ENCODE measurements around the gene RIPPLY3. TPM values are rescaled to one million over a fixed set of nuclear protein-coding genes. Genes with fewer than 3 reads are reported as not detected.
"Not testable (repeated sequence)": the region's sequence is repeated elsewhere in the genome, so short reads cannot be mapped to it uniquely, and the experiment has no call there.

RIPPLY3 gene
- total RNA-seq, 1 experiment from 2014 or later = not detected

- no peak for DNase-seq (ENCODE audit: low read depth)
Observed at GRCh38 chr21:37017951-37018679, 11.6 kb downstream of the RIPPLY3 start.

- no peak for DNase-seq (ENCODE audit: low read depth)
Observed at GRCh38 chr21:37026499-37026898, 20.0 kb downstream of the RIPPLY3 start.

- no peak for DNase-seq (ENCODE audit: low read depth)
Observed at GRCh38 chr21:37028570-37028969, 22.1 kb downstream of the RIPPLY3 start.

- DNase-seq (ENCODE audit: low read depth) = no peak
Observed at GRCh38 chr21:37030864-37031263, 24.4 kb downstream of the RIPPLY3 start.

- no peak for DNase-seq (ENCODE audit: low read depth)
Observed at GRCh38 chr21:37032293-37032692, 25.8 kb downstream of the RIPPLY3 start.

GRCh38 chr21:37032877-37033471 lies 26.5 kb downstream of the RIPPLY3 start:
- DNase-seq (ENCODE audit: low read depth) = peak; percentile 56

GRCh38 chr21:37034394-37034793 lies 27.9 kb downstream of the RIPPLY3 start:
- not testable (repeated sequence) for DNase-seq (ENCODE audit: low read depth)

- DNase-seq (ENCODE audit: low read depth) = no peak
Observed at GRCh38 chr21:37036177-37036576, 29.7 kb downstream of the RIPPLY3 start.

- DNase-seq (ENCODE audit: low read depth) = peak; percentile 14
Observed at GRCh38 chr21:37039411-37040075, 33.0 kb downstream of the RIPPLY3 start.

- no peak for DNase-seq (ENCODE audit: low read depth)
Observed at GRCh38 chr21:37040212-37040611, 33.7 kb downstream of the RIPPLY3 start.

- DNase-seq (ENCODE audit: low read depth) = no peak
Observed at GRCh38 chr21:37041706-37042271, 35.3 kb downstream of the RIPPLY3 start.

- no peak for DNase-seq (ENCODE audit: low read depth)
Observed at GRCh38 chr21:37043818-37044217, 37.3 kb downstream of the RIPPLY3 start.

- DNase-seq (ENCODE audit: low read depth) = no peak
Observed at GRCh38 chr21:37044643-37045042, 38.1 kb downstream of the RIPPLY3 start.

- DNase-seq (ENCODE audit: low read depth) = no peak
Observed at GRCh38 chr21:37045149-37045548, 38.6 kb downstream of the RIPPLY3 start.

- DNase-seq (ENCODE audit: low read depth) = no peak
Observed at GRCh38 chr21:37045556-37045955, 39.1 kb downstream of the RIPPLY3 start.

- DNase-seq (ENCODE audit: low read depth) = no peak
Observed at GRCh38 chr21:37047079-37047478, 40.6 kb downstream of the RIPPLY3 start.

GRCh38 chr21:37049741-37050140 lies 43.2 kb downstream of the RIPPLY3 start:
- DNase-seq (ENCODE audit: low read depth) = not testable (repeated sequence)

- DNase-seq (ENCODE audit: low read depth) = no peak
Observed at GRCh38 chr21:37055271-37055855, 48.9 kb downstream of the RIPPLY3 start.

GRCh38 chr21:37057614-37058013 lies 51.1 kb downstream of the RIPPLY3 start:
- no peak for DNase-seq (ENCODE audit: low read depth)

GRCh38 chr21:37058261-37058660 lies 51.8 kb downstream of the RIPPLY3 start:
- no peak for DNase-seq (ENCODE audit: low read depth)

GRCh38 chr21:37059181-37059580 lies 52.7 kb downstream of the RIPPLY3 start:
- DNase-seq (ENCODE audit: low read depth) = no peak

GRCh38 chr21:37060296-37060695 lies 53.8 kb downstream of the RIPPLY3 start:
- DNase-seq (ENCODE audit: low read depth) = peak; percentile 88
